Left lung (tissue), 10 donors: ENCODE results near the gene EXOC4. TPM values are rescaled to one million over a fixed set of nuclear protein-coding genes. Genes with fewer than 3 reads are reported as not detected.

Experiments used
- ATAC-seq: fragments of 200-7000 bp; cut with Tn5 transposase; one replicate; pipeline ENCODE4 v1.9.1; 2020; ENCODE audit warnings: moderate library complexity
- DNase-seq, 4 donors: peaks; one replicate each; pipeline ENCODE4 v3.0.0-alpha.2; 2013 to 2020
- H3K27ac ChIP-seq, 2 donors: fragments of 200-600 bp; sonication (generic) in 1 of 2; one replicate each; pipeline versions ENCODE4 v1.5.0 to v1.8.0; 2020 to 2021
- H3K27me3 ChIP-seq, 2 donors: fragments of 200-600 bp; sonication (generic) in 1 of 2; one replicate each; pipeline versions ENCODE4 v1.5.0 to v1.8.0; 2020 to 2021
- H3K36me3 ChIP-seq, 2 donors: fragments of 200-600 bp; sonication (generic) in 1 of 2; one replicate each; pipeline versions ENCODE4 v1.5.0 to v1.8.0; 2020 to 2021
- H3K4me1 ChIP-seq, 2 donors: fragments of 200-600 bp; one replicate each; pipeline ENCODE4 v1.8.0; 2021
- H3K4me3 ChIP-seq, 2 donors: fragments of 200-600 bp; sonication (generic) in 1 of 2; one replicate each; pipeline versions ENCODE4 v1.5.0 to v1.8.0; 2020 to 2021; ENCODE audit warnings: mild to moderate bottlenecking in 1 of 2
- H3K9me3 ChIP-seq, 2 donors: fragments of 200-600 bp; sonication (generic) in 1 of 2; one replicate each; pipeline versions ENCODE4 v1.5.0 to v1.8.0; 2020 to 2021
- intact Hi-C, 2 donors: fragments of 100-400 bp; cut with DNase I; formaldehyde crosslinking; loops; one replicate each; pipeline versions ENCODE4 v1.11.2 to v1.14.2; 2022
- polyA plus RNA-seq, 6 donors: library from polyadenylated mRNA; unstranded; fragments of 120-200 nt; gene quantifications; one replicate each; pipeline ENCODE4 v1.2.1, GENCODE V29; 2013; ENCODE audit not compliant: insufficient read length in 6 of 6
- total RNA-seq, 2 donors: library from RNA; stranded (reverse); fragmentation: NEBNext Ultra II Directional; extraction: Animal tissue kit (Norgen Biotek cat#: 25700); gene quantifications; one replicate each; pipeline ENCODE4 v1.2.1, GENCODE V29; 2021
- TF ChIP-seq, protein P1 (sequence below), 2 donors: fragments of 200-600 bp; sonication (generic) in 1 of 2; IDR thresholded peaks; one replicate each; pipeline versions ENCODE4 v1.5.0 to v1.8.0; 2021; ENCODE audit warnings: antibody characterized with exemption in 2 of 2
- donor health status: DM: no; HTN: yes; CAD: no.
- donor health status: DM: no; HTN: no; CAD: no.

The EXOC4 gene
- total and polyA plus RNA-seq, 8 donors = 52.5 to 79.4 (median 65.9) TPM

DNA sequence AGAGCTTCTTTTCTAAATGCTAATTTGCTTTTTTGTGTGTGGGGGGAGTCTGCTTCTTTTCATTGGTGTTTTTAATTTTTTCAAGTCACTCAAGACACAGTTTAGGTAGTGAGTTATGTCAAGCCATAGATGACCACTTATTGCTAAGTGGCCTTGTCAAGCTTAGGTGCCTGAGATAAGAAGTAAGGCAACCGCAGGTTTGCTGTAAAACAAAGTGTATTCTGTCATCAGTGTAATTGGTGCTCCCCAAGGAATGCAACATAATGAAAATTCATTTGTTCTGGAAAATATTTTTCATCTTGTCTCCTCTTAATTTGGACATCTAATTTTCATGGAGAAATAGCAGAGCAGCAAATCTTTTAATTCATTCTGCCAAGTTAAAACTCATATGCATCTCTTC, 249.6 kb downstream of the EXOC4 start:
- H3K36me3 ChIP-seq = no peaks in the 10 kb centered on the region
- DNase-seq (peak in 1 of 4 donors; percentile 7), ATAC-seq (peak; percentile 69)
- no peak overlapping the region for H3K27ac ChIP-seq
- TF ChIP-seq, protein P1, sequence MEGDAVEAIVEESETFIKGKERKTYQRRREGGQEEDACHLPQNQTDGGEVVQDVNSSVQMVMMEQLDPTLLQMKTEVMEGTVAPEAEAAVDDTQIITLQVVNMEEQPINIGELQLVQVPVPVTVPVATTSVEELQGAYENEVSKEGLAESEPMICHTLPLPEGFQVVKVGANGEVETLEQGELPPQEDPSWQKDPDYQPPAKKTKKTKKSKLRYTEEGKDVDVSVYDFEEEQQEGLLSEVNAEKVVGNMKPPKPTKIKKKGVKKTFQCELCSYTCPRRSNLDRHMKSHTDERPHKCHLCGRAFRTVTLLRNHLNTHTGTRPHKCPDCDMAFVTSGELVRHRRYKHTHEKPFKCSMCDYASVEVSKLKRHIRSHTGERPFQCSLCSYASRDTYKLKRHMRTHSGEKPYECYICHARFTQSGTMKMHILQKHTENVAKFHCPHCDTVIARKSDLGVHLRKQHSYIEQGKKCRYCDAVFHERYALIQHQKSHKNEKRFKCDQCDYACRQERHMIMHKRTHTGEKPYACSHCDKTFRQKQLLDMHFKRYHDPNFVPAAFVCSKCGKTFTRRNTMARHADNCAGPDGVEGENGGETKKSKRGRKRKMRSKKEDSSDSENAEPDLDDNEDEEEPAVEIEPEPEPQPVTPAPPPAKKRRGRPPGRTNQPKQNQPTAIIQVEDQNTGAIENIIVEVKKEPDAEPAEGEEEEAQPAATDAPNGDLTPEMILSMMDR (IDR thresholded peaks at IDR 0.05) = no peak
- H3K9me3 ChIP-seq = no peaks in the 10 kb centered on the region
- intact Hi-C loops = no loop called here
- no peaks in the 10 kb centered on the region for H3K27me3 ChIP-seq
- no peak overlapping the region for H3K4me3 ChIP-seq
- H3K4me1 ChIP-seq = no peaks in the 10 kb centered on the region

DNA sequence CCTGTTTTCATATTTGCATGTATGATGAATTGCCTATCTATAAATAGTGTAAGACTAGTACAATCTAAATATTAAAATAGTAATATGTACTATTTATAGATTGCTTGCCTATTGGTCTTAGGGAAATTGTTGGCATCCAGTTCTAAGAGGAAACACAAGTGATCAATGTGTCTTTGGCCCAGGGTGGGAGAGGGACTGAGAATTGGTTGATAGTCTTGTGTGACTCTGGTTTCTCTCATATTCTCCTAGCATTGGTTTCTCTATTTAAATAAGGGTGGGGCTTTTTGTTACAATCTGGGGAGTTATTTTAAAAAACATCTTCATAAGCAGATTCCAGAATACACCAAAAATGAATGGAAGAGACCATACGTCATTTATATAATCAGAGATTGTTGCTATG, 250.1 kb downstream of the EXOC4 start:
- no peak for DNase-seq
- intact Hi-C loops = no loop called here
- no peaks in the 10 kb centered on the region for H3K9me3 ChIP-seq

DNA sequence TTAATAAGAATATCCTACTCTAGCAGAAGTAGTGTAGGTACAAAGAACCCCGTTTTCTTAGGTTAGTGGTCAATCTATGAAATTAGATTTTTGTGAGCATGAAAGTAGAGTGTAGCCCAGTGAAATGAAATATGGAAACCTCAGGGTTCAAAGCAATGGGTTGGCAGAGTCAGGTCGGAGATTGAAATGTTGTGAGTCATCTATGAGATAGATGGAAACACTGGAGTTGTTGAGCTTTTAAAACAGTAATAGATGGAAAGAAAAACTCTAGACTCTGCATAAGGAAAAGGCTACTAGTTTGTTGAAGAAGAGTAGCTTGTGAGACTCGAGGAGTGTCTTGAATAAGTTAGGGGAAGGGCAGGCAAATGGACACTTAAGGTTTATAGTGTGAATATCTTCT, 251.9 kb downstream of the EXOC4 start:
- ATAC-seq = no peak
- no peaks in the 10 kb centered on the region for H3K27me3 ChIP-seq
- H3K27ac ChIP-seq = no peak overlapping the region
- H3K4me3 ChIP-seq = no peak overlapping the region
- no peaks in the 10 kb centered on the region for H3K4me1 ChIP-seq
- no peaks in the 10 kb centered on the region for H3K9me3 ChIP-seq
- TF ChIP-seq, protein P1 (IDR thresholded peaks at IDR 0.05) = no peak
- intact Hi-C loops = no loop called here
- DNase-seq = no peak
- H3K36me3 ChIP-seq = no peaks in the 10 kb centered on the region

More for the DNA sequence above, 250.1 kb downstream of the EXOC4 start:
- Histone ChIP-seq H3K27ac (no peak overlapping the region), H3K36me3 (no peaks in the 10 kb centered on the region), H3K4me1 (no peaks in the 10 kb centered on the region), H3K27me3 (no peaks in the 10 kb centered on the region), H3K4me3 (no peak overlapping the region)
- ATAC-seq = no peak
- TF ChIP-seq, protein P1 (IDR thresholded peaks at IDR 0.05) = no peak

DNA sequence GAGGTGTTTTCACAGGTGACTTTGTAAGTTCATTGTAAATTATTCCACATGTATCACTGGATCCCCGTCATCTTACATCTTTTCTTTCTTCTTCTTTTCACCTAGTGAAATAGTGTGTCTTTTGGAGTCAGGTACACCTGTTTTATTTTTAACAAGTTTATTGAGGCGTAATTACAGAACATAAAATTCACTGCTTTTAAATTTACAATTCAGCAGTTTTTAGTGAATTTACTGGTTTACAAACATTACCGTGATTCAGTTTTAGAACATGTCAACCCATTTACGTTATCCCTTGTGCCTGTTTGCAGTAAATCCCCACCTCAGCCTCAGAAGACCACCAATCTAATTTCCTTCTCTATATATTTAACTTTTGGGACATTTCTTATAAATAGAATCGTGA, 256.9 kb downstream of the EXOC4 start:
- H3K9me3 ChIP-seq = no peaks in the 10 kb centered on the region
- DNase-seq = no peak
- H3K27me3 ChIP-seq = no peaks in the 10 kb centered on the region
- no peaks in the 10 kb centered on the region for H3K36me3 ChIP-seq
- H3K4me3 ChIP-seq = no peak overlapping the region
- H3K4me1 ChIP-seq = no peaks in the 10 kb centered on the region
- no peak overlapping the region for H3K27ac ChIP-seq
- intact Hi-C loops = no loop called here
- no peak for ATAC-seq
- TF ChIP-seq, protein P1 (IDR thresholded peaks at IDR 0.05) = no peak

DNA sequence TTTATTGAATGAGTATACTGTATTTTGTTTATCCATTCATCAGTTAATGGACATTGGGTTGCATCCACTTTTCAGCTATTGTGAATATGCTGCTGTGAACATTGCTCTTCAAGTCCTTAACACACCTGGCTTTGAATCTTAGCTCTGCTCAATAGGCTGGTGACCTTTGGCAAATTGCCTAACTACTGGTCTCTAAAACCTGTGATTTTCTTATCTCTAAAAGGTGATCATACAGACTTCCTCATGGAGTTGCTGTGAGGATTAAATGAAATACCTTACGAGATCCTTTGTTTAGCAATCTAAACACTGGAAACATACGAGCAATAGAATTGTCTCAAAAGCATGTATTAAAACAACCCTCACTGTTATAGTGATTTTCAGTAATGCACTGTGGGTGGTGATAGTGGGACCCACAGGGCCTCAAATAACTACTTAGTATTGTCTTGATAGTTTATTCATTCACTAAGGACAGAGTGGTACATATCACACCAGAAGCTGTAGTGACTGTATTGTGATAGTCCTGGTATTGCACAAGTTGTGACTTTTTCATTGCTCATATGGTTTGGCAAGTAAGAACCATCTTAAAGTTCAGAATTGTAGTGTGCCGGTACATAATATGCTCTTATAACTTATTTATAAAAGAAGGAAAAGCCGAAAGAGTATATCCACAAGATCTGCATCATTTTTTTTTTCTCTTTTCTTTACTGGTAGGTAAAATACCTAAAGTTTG, 257.6 kb downstream of the EXOC4 start:
- intact Hi-C loops = no loop called here
- H3K27ac ChIP-seq = no peak overlapping the region
- TF ChIP-seq, protein P1 (IDR thresholded peaks at IDR 0.05) = no peak

More for the DNA sequence above, 257.6 kb downstream of the EXOC4 start:
- DNase-seq (no peak), ATAC-seq (no peak)
- no peaks in the 10 kb centered on the region for H3K9me3 ChIP-seq
- H3K4me3 ChIP-seq = no peak overlapping the region
- no peaks in the 10 kb centered on the region for H3K27me3 ChIP-seq
- no peaks in the 10 kb centered on the region for H3K4me1 ChIP-seq
- no peaks in the 10 kb centered on the region for H3K36me3 ChIP-seq
